GM19043 (cell line): ENCODE measurements around the gene POLR2J.
A peak's percentile ranks its signal among the peaks of the same experiment; 100 is the strongest.
"Not testable (repeated sequence)": the region's sequence is repeated elsewhere in the genome, so short reads cannot be mapped to it uniquely, and the experiment has no call there.

Source experiments
- ATAC-seq: cut with Tn5 transposase; IDR thresholded peaks from one replicate; pipeline ENCODE4 v1.9.1; 2021; ENCODE audit warnings: low read depth; ENCODE audit not compliant: unreplicated experiment

The POLR2J gene

DNA sequence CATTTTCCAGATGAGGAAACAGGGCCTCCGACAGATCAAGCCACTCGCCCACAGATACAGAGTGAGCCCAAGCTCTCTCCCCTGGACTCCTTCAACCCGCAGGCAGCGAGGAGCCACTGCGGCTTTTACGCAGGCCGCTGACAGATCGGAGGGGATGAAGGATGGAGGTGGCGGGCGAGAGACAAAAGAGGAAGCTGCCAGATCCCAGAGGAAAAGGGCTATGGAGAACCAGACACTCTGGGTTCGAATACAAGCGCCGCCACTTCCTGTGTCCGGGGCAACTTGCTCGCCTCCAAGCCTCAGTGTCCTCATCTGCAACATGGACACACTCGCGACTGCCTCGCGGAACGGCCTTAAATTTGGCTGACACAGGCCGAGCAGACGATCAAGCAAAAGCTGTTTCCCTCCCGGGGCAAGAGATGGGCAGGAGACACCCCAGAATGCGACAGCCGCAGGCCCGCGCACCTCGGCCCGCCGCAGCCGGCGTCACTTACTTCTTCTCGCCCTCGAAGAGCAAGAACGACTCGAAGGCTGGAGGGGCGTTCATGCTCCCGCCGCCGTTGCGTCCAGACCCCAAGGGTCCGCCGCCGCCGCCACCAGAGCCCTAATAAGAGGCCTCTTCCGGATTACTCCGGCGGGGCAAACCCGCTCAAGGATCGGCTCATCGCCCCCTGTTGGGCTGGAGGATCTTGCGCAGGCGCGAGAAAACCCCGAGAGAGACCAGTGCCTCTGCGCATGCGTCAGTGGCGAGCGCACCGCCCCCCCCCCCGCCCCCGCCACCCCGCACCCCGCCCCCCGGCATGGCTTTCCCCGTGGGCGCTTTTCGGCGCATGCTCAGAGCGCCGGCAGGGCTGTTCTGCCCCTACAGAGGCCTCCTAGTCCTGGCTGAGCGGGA is at the start of gene POLR2J:
Gene POLR2J, minus strand, starts transcription at position 609 of the 895 bp plus-strand sequence. Its CDS starts 62 bp downstream, at position 547.
- ATAC-seq, result peak; percentile 81

- ATAC-seq, result not testable (repeated sequence)
Measured at GRCh38 chr7:102527822-102528793, 49.4 kb upstream of the POLR2J start.

DNA sequence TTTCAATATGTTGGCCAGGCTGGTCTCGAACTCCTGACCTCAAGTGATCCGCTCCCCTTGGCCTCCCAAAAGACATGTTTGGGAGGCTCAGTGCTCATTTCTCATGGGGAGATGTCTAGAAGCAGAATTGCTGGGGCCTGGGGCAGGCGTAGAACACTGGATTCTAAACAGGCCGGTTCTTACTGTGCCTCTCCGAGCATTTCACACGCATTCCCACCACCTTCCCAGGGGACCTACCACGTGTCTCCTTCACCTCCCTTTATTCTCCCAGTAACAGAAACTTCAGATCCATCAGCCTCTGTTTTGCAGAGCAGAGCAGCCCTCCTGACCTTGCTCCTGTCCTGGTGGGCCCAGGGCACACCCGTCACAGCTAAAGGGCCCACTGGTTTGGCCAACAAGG is 48.5 kb upstream of the POLR2J start:
- ATAC-seq, result not testable (repeated sequence)

DNA sequence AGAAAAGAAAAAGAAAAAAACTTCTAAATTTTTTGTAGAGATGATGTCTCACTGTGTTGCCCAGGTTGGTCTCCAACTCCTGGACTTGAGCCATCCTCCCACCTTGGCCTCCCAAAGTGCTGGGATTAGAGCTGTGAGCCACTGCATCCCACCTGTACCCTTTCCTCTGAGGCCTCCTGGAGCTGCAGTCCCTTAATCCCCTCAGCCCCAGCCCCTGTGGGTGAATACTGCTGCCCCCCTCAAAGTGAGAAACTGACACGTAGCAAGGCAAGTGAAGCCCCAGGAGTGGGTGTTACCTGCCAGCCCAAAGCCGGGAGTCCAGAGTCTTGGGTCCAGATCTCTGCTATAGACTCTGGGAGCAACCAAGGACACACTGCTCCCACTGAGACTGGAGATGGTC is 46.1 kb upstream of the POLR2J start:
- not testable (repeated sequence) for ATAC-seq

GRCh38 chr7:102520797-102521196 is 42.1 kb upstream of the POLR2J start:
- ATAC-seq, result not testable (repeated sequence)

DNA sequence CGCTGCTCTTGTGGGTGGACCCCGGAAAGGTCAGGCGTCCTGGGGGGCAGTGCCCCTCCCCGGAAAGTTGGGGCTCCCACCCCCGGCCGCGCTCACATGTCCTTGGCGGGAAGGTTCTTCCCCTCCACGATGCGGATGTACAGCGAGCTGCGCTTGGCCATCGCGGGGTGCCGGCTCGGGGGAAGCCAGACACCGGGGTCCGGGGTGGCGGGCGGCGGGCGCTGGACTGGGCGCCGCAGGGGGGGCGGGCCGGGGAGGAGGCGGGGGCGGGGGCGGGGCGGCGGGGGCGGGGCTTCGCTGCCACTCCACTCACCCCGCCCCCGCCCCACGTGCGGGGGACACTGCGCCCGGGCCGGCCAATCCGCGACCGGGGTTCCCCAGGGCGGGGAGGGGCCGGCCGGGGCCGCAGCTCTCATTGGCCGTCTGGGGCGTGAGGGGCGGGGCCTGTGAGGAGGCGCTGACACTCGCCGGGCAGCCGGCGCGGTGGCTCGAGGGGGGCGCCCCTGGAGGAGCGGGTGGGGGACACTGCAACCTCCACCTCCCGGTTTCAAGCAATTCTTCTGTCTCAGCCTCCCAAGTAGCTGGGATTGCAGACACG is 38.9 kb upstream of the POLR2J start, which contains the start of gene RASA4B:
Gene RASA4B, minus strand, starts transcription at position 228 of the 598 bp plus-strand sequence. Its CDS starts 67 bp downstream, at position 161.
- peak; percentile 54 for ATAC-seq

DNA sequence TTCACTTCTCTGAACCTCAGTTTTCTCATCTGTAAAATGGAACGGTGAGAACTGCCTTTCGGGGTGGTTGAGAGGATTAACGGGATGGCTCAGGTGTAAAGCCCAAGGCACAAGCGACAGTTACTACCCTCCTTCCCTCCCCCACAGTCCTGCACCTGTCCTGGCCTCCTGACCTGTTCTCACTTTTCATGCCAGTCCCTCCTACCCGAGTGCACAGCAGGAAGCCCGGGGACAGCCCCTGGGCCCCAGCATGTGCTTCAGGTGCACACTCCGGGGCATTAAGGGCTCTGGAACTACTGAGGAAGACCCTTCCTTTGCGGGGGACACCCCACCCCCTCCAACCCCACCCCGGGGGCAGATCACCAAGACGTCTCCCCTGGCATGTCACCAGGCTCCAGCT is 38.2 kb upstream of the POLR2J start:
- ATAC-seq, result not testable (repeated sequence)

DNA sequence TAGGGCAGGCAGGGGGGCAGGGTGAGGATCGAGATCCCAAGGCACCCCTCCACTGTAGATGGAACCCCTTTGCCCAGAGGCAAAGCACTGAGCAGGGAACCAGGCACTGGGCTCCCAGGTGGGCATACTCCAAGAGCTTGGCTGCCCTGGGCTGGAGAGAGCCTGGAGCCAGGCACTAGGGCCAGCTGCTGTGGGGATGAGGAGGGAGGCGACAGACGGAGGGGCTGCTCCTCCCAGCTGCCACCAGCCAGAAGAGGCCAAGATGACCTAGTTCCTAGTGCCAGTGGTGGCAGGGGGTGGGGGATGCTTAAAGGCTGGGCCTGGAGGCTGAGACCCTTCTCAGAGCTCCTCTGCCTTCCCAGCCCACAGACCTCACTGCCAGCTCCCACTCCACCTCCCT is 37.2 kb upstream of the POLR2J start:
- not testable (repeated sequence) for ATAC-seq

DNA sequence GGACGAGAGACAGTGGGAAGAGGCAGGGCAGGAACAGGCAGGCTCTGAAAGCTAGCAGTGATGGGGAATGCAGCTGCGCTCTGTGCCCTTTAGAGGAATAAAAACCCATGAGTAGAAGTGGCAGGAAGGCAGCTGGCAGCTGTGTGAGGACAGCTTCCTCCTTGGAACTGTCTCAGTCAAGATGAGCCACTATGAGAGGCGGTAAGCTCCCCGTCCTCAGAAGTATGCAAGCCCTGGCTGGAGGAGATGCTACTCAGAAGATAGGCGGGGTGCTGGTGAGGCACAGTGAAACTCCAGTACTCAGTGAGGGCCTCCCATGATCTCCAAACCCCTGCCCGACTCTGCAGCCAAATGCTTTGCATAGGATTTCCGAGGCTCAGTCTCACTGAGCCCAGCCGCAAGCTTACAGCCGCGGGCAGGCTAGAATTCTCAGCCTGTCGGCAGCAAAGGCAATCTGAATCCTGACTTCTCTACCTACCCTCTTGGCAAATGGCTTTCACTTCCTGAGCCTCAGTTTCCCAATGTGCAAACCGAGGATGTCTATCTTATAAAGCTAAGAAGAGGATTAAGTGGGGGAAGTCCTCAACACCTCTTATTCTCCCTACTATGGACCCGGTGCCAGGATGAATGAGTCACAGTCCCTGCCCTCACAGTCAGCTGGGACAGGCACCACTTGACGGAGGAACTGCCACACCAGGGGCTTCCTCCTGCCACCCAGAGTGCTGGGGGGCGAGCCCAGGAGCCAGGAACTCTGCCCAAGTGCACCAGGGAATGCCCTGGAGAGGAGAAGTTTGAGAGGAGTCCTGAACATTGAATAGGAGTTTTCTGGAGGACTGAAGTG is 36.4 kb upstream of the POLR2J start:
- peak; percentile 64 for ATAC-seq

DNA sequence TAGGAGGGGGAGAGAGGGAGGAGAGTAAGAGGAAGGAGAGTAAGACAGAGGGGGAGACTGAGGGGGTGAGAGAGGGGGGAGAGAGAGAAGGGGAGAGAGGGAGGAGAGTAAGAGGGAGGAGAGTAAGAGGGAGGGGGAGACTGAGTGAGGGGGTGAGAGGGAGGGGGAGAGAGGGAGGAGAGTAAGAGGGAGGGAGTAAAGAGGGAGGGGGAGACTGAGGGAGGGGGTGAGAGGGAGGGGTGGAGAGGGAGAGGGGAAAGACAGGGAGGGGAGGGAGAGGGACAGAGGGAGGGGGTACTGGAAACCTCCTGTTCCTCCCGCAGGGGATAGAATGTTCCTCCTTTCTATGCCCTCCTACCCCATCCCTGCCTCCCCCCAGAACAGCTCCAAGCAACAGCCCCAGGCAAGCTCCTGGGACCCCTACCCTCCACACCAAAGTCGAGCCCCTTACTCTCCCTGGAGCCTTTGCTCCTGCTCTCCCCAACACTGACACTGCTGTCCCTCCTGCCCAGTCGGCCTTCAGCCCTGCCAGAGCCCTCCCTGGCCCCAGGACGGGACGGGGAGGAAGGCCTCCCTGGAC is 34.0 kb upstream of the POLR2J start:
- not testable (repeated sequence) for ATAC-seq

DNA sequence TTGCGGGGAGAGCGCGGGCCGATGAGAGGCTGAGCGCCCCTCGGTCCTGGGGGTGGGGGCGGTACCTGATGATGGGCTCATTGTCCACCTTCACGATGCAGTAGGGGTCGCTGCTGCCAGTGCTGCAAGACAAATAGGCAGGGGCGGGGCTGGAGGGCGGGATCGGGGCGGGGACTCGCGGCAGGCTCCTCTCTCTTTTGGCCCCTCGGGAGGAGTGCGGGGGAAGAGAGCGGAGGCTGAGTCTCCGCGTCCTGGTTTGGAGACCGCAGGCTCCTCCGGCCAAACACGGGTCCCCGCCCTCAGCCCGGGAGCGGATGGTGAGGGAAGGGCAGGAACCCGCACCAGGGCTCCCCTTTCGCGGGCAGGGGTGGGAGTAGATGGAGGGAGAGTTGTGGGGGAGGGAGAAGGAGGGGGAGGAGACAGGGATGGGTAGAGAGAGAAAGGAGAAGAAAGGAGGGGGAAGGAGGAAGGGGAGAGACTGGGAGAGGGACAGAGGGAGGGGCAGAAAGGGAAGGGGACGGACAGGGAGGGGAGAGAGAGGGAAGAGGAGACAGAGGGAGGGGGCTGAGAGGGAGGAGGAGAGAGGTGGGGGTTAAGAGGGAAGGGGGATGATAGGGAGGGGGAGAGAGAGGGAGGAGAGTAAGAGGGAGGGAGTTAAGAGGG is 33.3 kb upstream of the POLR2J start:
- peak; percentile 35 for ATAC-seq

GRCh38 chr7:102510575-102510974 is 31.9 kb upstream of the POLR2J start:
- ATAC-seq, result not testable (repeated sequence)

DNA sequence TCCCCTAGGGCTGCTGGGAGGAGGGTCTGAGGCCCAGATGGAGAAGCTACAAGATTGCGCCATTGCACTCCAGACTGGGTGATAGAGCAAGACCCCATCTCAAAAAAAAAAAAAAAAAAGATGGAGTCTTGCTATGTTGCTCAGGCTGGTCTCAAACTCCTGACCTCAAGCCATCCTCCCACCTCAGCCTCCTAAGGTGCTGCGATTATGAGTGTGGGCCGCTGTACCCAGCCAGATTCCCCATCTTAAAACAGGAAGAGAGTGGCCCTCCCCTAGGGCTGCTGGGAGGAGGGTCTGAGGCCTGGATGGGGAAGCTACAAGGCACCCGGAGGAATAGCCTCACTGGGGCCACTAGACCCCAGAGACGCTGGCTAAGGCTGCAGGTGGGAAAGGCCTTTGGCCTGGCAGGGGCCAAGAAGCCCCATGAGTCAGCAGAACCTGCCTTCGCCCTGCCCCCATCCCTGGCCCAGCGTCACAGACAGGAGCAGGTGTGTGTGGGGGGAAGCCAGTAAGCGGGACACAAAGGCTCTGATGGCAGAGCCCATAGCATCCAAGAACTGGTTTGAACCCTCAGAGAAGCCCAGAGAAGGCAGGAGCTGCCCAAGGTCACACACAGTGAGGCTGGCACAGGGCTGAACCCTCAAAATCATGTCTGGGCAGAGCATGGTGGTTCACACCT is 28.8 kb upstream of the POLR2J start:
- not testable (repeated sequence) for ATAC-seq

DNA sequence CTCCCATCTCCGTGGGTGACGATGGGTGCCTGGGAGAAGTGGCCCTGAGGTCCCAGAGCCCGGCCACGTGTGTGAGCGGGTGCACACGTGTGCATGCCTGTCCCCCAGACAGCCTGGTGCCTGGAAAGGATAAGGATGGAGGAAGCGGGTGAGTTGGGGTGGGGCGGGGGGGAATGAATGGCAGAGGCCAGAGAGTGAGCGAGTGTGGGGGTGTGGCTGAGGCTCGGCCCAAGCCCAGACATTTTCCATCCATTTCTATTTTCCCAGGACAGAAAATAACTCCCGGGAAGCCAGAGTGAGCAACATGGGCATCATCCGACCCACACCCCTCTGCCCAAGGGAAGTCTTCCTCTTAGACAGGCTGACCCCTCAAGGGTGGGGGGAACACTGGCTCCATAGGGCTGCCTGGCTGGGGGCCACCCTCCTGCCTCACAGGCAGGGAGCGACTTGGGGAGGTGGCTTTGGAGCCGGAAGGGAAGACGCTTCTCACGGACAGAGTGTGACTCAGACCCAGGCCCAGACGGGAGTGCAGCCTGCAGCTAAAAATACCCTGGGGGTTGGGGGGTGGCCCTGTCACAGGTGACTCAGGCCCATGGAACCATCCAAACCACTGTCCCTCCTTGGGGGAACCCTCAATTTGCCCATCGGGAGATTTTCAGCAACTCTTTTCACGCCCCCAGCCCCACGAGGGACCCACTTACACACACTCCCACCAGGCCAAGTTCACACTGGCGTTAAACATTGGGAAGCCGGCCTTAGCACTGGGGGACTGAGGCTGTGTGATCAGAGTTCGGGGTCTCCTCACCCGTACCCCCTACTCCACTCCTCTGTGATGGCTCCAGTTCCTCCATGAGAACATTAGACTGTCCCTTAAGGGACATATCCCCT is 26.8 kb upstream of the POLR2J start:
- ATAC-seq, result not testable (repeated sequence)

DNA sequence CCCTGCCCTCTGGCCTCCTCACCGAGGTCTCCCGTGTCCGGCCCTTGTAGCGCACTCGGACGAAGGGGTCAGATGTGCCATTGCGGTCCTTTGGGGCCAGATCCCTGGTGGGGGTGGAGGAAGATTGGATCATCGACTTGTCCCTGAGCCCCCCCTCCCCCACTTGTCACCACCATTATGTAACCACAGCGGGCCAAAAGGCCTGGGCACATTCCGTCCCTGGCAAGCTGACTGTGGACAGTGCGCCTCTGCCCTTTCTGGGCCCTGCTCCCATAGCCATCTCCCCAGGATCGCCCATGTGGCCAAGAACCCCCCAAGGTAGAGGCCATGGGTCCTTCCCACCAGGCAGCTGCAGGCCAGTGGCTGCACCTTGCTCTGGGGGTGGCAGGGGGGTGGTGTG is 24.4 kb upstream of the POLR2J start:
- not testable (repeated sequence) for ATAC-seq

DNA sequence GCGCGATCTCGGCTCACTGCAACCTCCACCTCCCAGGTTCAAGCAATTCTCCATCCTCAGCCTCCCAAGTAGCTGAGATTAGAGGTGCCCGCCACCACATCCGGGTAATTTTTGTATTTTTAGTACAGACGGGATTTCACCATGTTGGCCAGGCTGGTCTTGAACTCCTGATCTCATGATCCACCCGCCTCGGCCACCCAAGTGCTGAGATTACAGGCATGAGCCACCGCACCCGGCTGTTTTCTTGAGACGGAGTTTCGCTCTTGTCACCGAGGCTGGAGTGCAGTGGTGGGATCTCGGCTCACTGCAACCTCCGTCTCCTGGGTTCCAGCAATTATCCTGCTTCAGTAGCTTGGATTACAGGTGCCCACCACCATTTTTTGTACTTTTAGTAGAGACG is 19.6 kb upstream of the POLR2J start:
- not testable (repeated sequence) for ATAC-seq

- ATAC-seq, result not testable (repeated sequence)
Measured at GRCh38 chr7:102497308-102497707, 18.6 kb upstream of the POLR2J start.
